ENCODE data around the gene DPP4.

DNA sequence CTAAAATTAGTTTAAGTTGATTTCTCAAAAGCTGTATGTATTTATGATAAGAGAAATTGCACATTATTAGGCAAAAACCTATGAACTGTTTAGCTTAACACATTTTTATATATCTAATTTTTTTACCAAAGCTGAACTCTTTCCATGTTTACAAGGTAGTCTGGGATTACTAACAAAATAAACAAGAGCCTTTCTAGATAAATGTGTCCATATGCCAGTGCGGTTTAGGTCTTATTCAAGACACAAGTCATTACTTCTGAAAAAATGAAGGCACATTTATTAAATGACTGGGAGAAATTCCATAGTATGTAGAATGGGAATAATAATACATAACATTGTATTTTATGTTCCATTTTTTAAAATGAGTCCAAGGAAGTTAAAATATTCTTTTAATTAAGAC is 82.0 kb downstream of the DPP4 start:
- TF ChIP-seq, protein P1, sequence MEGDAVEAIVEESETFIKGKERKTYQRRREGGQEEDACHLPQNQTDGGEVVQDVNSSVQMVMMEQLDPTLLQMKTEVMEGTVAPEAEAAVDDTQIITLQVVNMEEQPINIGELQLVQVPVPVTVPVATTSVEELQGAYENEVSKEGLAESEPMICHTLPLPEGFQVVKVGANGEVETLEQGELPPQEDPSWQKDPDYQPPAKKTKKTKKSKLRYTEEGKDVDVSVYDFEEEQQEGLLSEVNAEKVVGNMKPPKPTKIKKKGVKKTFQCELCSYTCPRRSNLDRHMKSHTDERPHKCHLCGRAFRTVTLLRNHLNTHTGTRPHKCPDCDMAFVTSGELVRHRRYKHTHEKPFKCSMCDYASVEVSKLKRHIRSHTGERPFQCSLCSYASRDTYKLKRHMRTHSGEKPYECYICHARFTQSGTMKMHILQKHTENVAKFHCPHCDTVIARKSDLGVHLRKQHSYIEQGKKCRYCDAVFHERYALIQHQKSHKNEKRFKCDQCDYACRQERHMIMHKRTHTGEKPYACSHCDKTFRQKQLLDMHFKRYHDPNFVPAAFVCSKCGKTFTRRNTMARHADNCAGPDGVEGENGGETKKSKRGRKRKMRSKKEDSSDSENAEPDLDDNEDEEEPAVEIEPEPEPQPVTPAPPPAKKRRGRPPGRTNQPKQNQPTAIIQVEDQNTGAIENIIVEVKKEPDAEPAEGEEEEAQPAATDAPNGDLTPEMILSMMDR (IDR thresholded peaks at IDR 0.05; ENCODE audit: poor library complexity) = no peak
- TF ChIP-seq EZH2 (IDR thresholded peaks at IDR 0.05; ENCODE audit: borderline replicate concordance) = no peak
